ENCODE data around the gene PRIM2.
"Not testable (repeated sequence)": the region's sequence is repeated elsewhere in the genome, so short reads cannot be mapped to it uniquely, and the experiment has no call there.

PRIM2 gene

DNA sequence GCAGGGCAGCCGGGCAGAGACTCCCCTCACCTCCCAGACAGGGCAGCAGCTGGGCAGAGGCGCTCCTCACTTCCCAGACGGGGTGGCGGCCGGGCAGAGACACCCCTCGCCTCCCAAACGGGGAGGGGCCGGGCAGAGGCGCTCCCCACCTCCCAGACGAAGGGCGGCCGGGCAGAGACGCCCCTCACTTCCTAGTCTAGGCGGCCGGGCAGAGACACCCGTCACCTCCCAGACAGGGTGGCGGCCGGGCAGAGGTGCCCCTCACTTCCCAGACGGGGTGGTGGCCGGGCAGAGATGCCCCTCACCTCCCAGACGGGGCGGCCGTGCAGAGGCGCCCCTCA is 6.6 kb upstream of the PRIM2 start:
- no peaks in the 10 kb centered on the region for H3K9me2 ChIP-seq (replicated peaks; ENCODE audit: low read depth, low read length)
- H3F3A ChIP-seq (ENCODE audit: low read depth), result no peaks in the 10 kb centered on the region
- no peak for TF ChIP-seq EZH2phosphoT487 (IDR thresholded peaks at IDR 0.05; ENCODE audit: borderline replicate concordance)
- TF ChIP-seq, protein P1, sequence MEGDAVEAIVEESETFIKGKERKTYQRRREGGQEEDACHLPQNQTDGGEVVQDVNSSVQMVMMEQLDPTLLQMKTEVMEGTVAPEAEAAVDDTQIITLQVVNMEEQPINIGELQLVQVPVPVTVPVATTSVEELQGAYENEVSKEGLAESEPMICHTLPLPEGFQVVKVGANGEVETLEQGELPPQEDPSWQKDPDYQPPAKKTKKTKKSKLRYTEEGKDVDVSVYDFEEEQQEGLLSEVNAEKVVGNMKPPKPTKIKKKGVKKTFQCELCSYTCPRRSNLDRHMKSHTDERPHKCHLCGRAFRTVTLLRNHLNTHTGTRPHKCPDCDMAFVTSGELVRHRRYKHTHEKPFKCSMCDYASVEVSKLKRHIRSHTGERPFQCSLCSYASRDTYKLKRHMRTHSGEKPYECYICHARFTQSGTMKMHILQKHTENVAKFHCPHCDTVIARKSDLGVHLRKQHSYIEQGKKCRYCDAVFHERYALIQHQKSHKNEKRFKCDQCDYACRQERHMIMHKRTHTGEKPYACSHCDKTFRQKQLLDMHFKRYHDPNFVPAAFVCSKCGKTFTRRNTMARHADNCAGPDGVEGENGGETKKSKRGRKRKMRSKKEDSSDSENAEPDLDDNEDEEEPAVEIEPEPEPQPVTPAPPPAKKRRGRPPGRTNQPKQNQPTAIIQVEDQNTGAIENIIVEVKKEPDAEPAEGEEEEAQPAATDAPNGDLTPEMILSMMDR (conservative IDR thresholded peaks at IDR 0.05; ENCODE audit: low read length), result no peak
- H3K27me3 ChIP-seq (ENCODE audit: insufficient read depth, low read length, poor library complexity, severe bottlenecking), result no peaks in the 10 kb centered on the region
- H3K9me3 ChIP-seq (ENCODE audit: insufficient read depth, low read depth, low read length), result no peaks in the 10 kb centered on the region
- H3K4me2 ChIP-seq (ENCODE audit: low read depth, low read length, poor library complexity, severe bottlenecking), result no peak overlapping the region
- H3K36me3 ChIP-seq (ENCODE audit: insufficient read depth, low read length), result no peaks in the 10 kb centered on the region
- H2AFZ ChIP-seq (ENCODE audit: low read length), result no peak overlapping the region
- no peaks in the 10 kb centered on the region for H3K79me2 ChIP-seq (ENCODE audit: insufficient read depth, low read length)
- H3K4me3 ChIP-seq (ENCODE audit: low read length, poor library complexity, severe bottlenecking), result no peak overlapping the region
- H3K4me1 ChIP-seq (ENCODE audit: insufficient read depth, low read length, poor library complexity, severe bottlenecking), result no peaks in the 10 kb centered on the region
- H3K9ac ChIP-seq (ENCODE audit: low read depth, low read length, poor library complexity, severe bottlenecking), result no peak overlapping the region
- no peaks in the 10 kb centered on the region for H4K20me1 ChIP-seq (ENCODE audit: insufficient read depth, low read length, poor library complexity, severe bottlenecking)

DNA sequence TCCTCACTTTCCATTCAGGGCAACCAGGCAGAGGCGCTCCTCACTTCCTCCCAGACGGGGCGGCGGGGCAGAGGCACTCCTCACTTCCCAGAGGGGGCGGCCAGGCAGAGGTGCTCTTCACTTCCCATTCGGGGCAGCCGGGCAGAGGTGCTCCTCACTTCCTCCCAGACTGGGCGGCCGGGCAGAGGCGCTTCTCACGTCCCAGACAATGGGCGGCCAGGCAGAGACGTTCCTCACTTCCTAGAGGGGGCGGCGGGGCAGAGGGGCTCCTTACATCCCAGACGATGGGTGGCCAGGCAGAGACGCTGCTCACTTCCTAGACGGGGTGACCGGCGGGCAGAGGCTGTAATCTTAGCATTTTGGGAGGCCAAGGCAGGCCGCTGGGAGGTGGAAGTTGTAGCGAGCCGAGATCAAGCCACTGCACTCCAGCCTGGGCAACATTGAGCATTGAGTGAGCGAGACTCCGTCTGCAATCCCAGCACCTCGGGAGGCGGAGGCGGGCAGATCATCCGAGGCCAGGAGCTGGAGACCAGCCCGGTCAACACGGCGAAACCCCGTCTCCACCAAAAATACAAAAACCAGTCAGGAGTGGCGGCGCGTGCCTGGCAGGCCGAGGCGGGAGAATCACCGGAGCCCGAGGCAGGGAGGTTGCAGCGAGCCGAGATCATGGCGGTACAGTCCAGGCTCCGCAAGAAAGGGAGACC is 6.0 kb upstream of the PRIM2 start:
- not testable (repeated sequence) for H3K4me1 ChIP-seq (ENCODE audit: insufficient read depth, low read length, poor library complexity, severe bottlenecking); H4K20me1 ChIP-seq (ENCODE audit: insufficient read depth, low read length, poor library complexity, severe bottlenecking); H3K27me3 ChIP-seq (ENCODE audit: insufficient read depth, low read length, poor library complexity, severe bottlenecking)

DNA sequence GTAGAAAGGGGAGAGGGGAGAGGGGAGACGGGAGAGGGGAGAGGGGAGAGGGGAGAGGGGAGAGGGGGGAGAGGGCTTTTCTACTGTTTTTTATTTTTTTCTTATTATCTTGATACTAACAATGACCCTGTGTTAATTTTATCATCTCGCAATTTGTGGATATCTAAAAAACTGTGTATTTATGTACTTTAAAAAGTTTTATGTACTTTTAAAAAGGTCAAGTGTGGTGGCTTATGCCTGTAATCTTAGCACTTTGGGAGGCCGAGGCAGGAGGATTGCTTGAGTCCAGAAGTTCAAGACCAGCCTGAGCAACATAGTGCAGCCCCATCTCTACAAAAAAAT is 5.5 kb upstream of the PRIM2 start:
- no peaks in the 10 kb centered on the region for H4K20me1 ChIP-seq (ENCODE audit: insufficient read depth, low read length, poor library complexity, severe bottlenecking)
- no peak overlapping the region for H3K4me3 ChIP-seq (ENCODE audit: low read length, poor library complexity, severe bottlenecking)
- H3K79me2 ChIP-seq (ENCODE audit: insufficient read depth, low read length), result no peaks in the 10 kb centered on the region
- H3F3A ChIP-seq (ENCODE audit: low read depth), result no peaks in the 10 kb centered on the region
- H3K4me2 ChIP-seq (ENCODE audit: low read depth, low read length, poor library complexity, severe bottlenecking), result no peak overlapping the region
- no peaks in the 10 kb centered on the region for H3K4me1 ChIP-seq (ENCODE audit: insufficient read depth, low read length, poor library complexity, severe bottlenecking)
- no peaks in the 10 kb centered on the region for H3K36me3 ChIP-seq (ENCODE audit: insufficient read depth, low read length)
- H2AFZ ChIP-seq (ENCODE audit: low read length), result no peak overlapping the region
- H3K9me2 ChIP-seq (replicated peaks; ENCODE audit: low read depth, low read length), result no peaks in the 10 kb centered on the region
- no peaks in the 10 kb centered on the region for H3K27me3 ChIP-seq (ENCODE audit: insufficient read depth, low read length, poor library complexity, severe bottlenecking)
- H3K9me3 ChIP-seq (ENCODE audit: insufficient read depth, low read depth, low read length), result no peaks in the 10 kb centered on the region
- H3K9ac ChIP-seq (ENCODE audit: low read depth, low read length, poor library complexity, severe bottlenecking), result no peak overlapping the region
- TF ChIP-seq EZH2phosphoT487 (IDR thresholded peaks at IDR 0.05; ENCODE audit: borderline replicate concordance), result no peak
- TF ChIP-seq, protein P1 (conservative IDR thresholded peaks at IDR 0.05; ENCODE audit: low read length), result no peak

More for the DNA sequence above, 6.0 kb upstream of the PRIM2 start:
- H3F3A ChIP-seq (ENCODE audit: low read depth); H3K36me3 ChIP-seq (ENCODE audit: insufficient read depth, low read length); H3K4me3 ChIP-seq (ENCODE audit: low read length, poor library complexity, severe bottlenecking); H3K9me3 ChIP-seq (ENCODE audit: insufficient read depth, low read depth, low read length); H3K4me2 ChIP-seq (ENCODE audit: low read depth, low read length, poor library complexity, severe bottlenecking); H3K9me2 ChIP-seq (replicated peaks; ENCODE audit: low read depth, low read length); H3K9ac ChIP-seq (ENCODE audit: low read depth, low read length, poor library complexity, severe bottlenecking); H3K79me2 ChIP-seq (ENCODE audit: insufficient read depth, low read length); H2AFZ ChIP-seq (ENCODE audit: low read length): not testable (repeated sequence)

DNA sequence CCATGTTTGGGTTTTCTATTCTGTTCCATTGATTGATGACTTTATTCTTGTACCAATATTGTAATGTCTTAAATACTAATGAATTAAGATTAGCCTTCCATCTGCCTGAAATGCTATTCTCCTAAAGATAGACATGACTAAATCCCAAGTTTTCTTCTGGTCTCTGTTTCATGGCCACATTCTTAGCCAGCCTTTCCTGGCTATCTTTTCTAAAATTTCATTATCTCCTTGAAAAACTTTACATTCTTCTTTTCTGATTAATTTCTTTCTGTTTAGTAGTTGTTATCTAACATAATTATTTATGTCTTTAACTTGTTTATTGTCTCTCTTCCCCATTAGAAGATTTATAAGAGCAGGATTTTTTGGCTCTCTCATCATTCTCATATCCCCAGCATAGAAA is 4.4 kb upstream of the PRIM2 start:
- H3K9me2 ChIP-seq (replicated peaks; ENCODE audit: low read depth, low read length), result no peaks in the 10 kb centered on the region
- peaks cover 5% of the 10 kb centered on the region for H3K79me2 ChIP-seq (ENCODE audit: insufficient read depth, low read length)
- H3K4me2 ChIP-seq (ENCODE audit: low read depth, low read length, poor library complexity, severe bottlenecking), result no peak overlapping the region
- no peaks in the 10 kb centered on the region for H3F3A ChIP-seq (ENCODE audit: low read depth)
- no peaks in the 10 kb centered on the region for H4K20me1 ChIP-seq (ENCODE audit: insufficient read depth, low read length, poor library complexity, severe bottlenecking)
- no peak overlapping the region for H2AFZ ChIP-seq (ENCODE audit: low read length)
- H3K27me3 ChIP-seq (ENCODE audit: insufficient read depth, low read length, poor library complexity, severe bottlenecking), result no peaks in the 10 kb centered on the region
- no peaks in the 10 kb centered on the region for H3K9me3 ChIP-seq (ENCODE audit: insufficient read depth, low read depth, low read length)
- H3K4me3 ChIP-seq (ENCODE audit: low read length, poor library complexity, severe bottlenecking), result no peak overlapping the region
- H3K9ac ChIP-seq (ENCODE audit: low read depth, low read length, poor library complexity, severe bottlenecking), result no peak overlapping the region
- TF ChIP-seq, protein P1 (conservative IDR thresholded peaks at IDR 0.05; ENCODE audit: low read length), result no peak
- no peak for TF ChIP-seq EZH2phosphoT487 (IDR thresholded peaks at IDR 0.05; ENCODE audit: borderline replicate concordance)
- H3K36me3 ChIP-seq (ENCODE audit: insufficient read depth, low read length), result no peaks in the 10 kb centered on the region
- peaks cover 4% of the 10 kb centered on the region for H3K4me1 ChIP-seq (ENCODE audit: insufficient read depth, low read length, poor library complexity, severe bottlenecking)
